ENCODE measurements around the gene SLC52A1. TPM values are rescaled to one million over a fixed set of nuclear protein-coding genes. Genes with fewer than 3 reads are reported as not detected.

The SLC52A1 gene
- total RNA-seq, 1 donor from 2014 or later, result 0.17 TPM

- no peak for DNase-seq (ENCODE audit: low read depth)
- TF ChIP-seq CTCF (IDR thresholded peaks at IDR 0.05; ENCODE audit: insufficient read depth, low read length, poor library complexity, severe bottlenecking), result no peak
- Histone ChIP-seq H3K4me3 (ENCODE audit: low read depth, low read length) (no peak overlapping the region), H3K36me3 (ENCODE audit: control insufficient read depth, insufficient read depth, low read length) (no peaks in the 10 kb centered on the region), H3K27me3 (ENCODE audit: control insufficient read depth, insufficient read depth, low read length) (no peaks in the 10 kb centered on the region)
These were observed 10.3 kb upstream of the SLC52A1 start for GRCh38 chr17:5045496-5045895.

- TF ChIP-seq CTCF (IDR thresholded peaks at IDR 0.05; ENCODE audit: insufficient read depth, low read length, poor library complexity, severe bottlenecking), result no peak
- Histone ChIP-seq H3K36me3 (ENCODE audit: control insufficient read depth, insufficient read depth, low read length) (no peaks in the 10 kb centered on the region), H3K4me3 (ENCODE audit: low read depth, low read length) (no peak overlapping the region), H3K27me3 (ENCODE audit: control insufficient read depth, insufficient read depth, low read length) (no peaks in the 10 kb centered on the region)
- no peak for DNase-seq (ENCODE audit: low read depth)
These were observed 9.4 kb upstream of the SLC52A1 start for GRCh38 chr17:5044630-5045029.

- Histone ChIP-seq H3K36me3 (ENCODE audit: control insufficient read depth, insufficient read depth, low read length) (no peaks in the 10 kb centered on the region), H3K4me3 (ENCODE audit: low read depth, low read length) (no peak overlapping the region), H3K27me3 (ENCODE audit: control insufficient read depth, insufficient read depth, low read length) (no peaks in the 10 kb centered on the region)
- no peak for DNase-seq (ENCODE audit: low read depth)
- TF ChIP-seq CTCF (IDR thresholded peaks at IDR 0.05; ENCODE audit: insufficient read depth, low read length, poor library complexity, severe bottlenecking), result no peak
These were observed 8.3 kb upstream of the SLC52A1 start for GRCh38 chr17:5043524-5043923.

GRCh38 chr17:5042157-5043022 is 7.2 kb upstream of the SLC52A1 start:
- H3K4me3 ChIP-seq (ENCODE audit: low read depth, low read length), result no peak overlapping the region
- H3K27me3 ChIP-seq (ENCODE audit: control insufficient read depth, insufficient read depth, low read length), result no peaks in the 10 kb centered on the region
- no peak for DNase-seq (ENCODE audit: low read depth)
- TF ChIP-seq CTCF (IDR thresholded peaks at IDR 0.05; ENCODE audit: insufficient read depth, low read length, poor library complexity, severe bottlenecking), result no peak
- H3K36me3 ChIP-seq (ENCODE audit: control insufficient read depth, insufficient read depth, low read length), result no peaks in the 10 kb centered on the region

GRCh38 chr17:5034651-5035050 is 575 bp downstream of the SLC52A1 start:
- Histone ChIP-seq H3K27me3 (ENCODE audit: control insufficient read depth, insufficient read depth, low read length) (peaks cover 17% of the 10 kb centered on the region), H3K4me3 (ENCODE audit: low read depth, low read length) (no peak overlapping the region), H3K36me3 (ENCODE audit: control insufficient read depth, insufficient read depth, low read length) (no peaks in the 10 kb centered on the region)
- no peak for TF ChIP-seq CTCF (IDR thresholded peaks at IDR 0.05; ENCODE audit: insufficient read depth, low read length, poor library complexity, severe bottlenecking)
- no peak for DNase-seq (ENCODE audit: low read depth)

GRCh38 chr17:5034063-5034462 is 1.2 kb downstream of the SLC52A1 start:
- H3K27me3 ChIP-seq (ENCODE audit: control insufficient read depth, insufficient read depth, low read length), result peaks cover 17% of the 10 kb centered on the region
- H3K4me3 ChIP-seq (ENCODE audit: low read depth, low read length), result no peak overlapping the region
- DNase-seq (ENCODE audit: low read depth), result no peak
- TF ChIP-seq CTCF (IDR thresholded peaks at IDR 0.05; ENCODE audit: insufficient read depth, low read length, poor library complexity, severe bottlenecking), result no peak
- H3K36me3 ChIP-seq (ENCODE audit: control insufficient read depth, insufficient read depth, low read length), result no peaks in the 10 kb centered on the region

All from kidney epithelial cell (primary cell).